ENCODE results near the gene ANKRD2.

The ANKRD2 gene

DNA sequence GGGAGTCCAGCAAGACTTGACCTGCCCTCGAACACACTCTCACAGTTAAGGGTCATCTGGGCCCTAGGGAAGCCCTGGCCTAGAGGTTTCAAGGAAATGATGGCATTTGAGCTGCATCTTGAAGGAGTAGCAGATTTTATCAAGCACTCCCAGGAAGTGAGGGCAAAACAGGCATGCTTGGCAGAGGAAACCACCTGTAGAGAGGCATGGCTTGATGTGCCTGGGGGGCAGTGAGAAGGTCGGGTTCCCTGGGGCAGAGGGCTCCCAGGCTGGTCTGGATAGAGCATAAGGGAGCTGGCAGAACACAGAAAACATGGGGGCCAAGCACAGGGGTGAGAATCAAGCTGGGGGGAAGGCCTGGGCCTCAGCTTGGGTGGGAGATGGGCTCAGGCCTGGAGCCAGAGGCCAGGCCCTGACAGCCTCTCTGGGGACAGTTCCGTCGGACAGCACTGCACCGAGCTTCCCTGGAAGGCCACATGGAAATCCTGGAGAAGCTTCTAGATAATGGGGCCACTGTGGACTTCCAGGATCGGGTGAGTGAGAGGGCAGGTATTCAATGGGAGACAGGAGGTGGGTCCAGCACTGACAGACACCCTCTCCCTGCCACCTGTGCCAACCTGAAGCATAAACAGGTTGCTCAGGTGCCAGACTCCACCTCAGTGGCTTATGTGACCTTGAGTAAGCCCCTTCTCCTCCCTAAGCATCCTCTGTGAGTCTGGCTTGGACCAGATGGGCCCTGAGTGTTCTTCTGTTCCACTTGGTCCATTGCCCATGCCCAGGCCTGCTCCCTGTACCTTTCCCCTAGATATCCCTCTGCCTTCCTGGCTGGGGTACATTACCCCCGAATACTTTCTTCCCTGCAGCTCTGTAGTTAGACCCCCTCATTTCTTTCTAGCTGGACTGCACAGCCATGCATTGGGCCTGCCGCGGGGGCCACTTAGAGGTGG lies 8.1 kb downstream of the ANKRD2 start:
- Histone ChIP-seq H3K9ac (ENCODE audit: low read depth in 1 of 2, low read length in 2 of 2) (no peak overlapping the region), H3K9me3 (ENCODE audit: control insufficient read depth in 2 of 2, low read length in 2 of 2) (no peaks in the 10 kb centered on the region), H3K4me1 (ENCODE audit: control insufficient read depth in 2 of 2, insufficient read depth in 2 of 2, low read length in 2 of 2) (no peaks in the 10 kb centered on the region), H3K4me3 (ENCODE audit: low read length in 2 of 2) (no peak overlapping the region), H3K36me3 (ENCODE audit: control insufficient read depth in 2 of 2, insufficient read depth in 2 of 2, low read length in 2 of 2) (no peaks in the 10 kb centered on the region), H3K27me3 (ENCODE audit: control insufficient read depth in 2 of 2, insufficient read depth in 2 of 2, low read length in 2 of 2) (no peaks in the 10 kb centered on the region), H3K27ac (ENCODE audit: low read depth in 2 of 2, low read length in 2 of 2) (no peak overlapping the region)

DNA sequence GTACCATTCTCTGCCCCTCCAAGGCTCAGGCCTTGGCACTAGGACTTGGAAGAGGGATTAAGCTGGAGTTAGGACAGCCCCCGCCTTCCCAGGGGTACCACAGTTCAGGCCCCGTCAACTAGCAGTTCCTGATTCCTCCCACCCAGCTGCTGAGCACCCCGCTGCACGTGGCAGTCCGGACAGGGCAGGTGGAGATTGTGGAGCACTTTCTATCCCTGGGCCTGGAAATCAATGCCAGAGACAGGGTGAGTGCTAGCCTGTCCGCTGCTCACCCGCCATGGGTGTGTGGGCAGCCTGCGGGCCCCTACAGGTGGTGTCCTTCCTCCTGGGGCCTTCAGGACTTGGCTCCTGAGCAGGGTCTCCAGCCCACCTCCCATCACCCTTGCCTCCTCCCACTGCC lies 9.6 kb downstream of the ANKRD2 start:
- Histone ChIP-seq H3K27me3 (ENCODE audit: control insufficient read depth in 2 of 2, insufficient read depth in 2 of 2, low read length in 2 of 2) (no peaks in the 10 kb centered on the region), H3K36me3 (ENCODE audit: control insufficient read depth in 2 of 2, insufficient read depth in 2 of 2, low read length in 2 of 2) (no peaks in the 10 kb centered on the region), H3K27ac (ENCODE audit: low read depth in 2 of 2, low read length in 2 of 2) (no peak overlapping the region), H3K4me1 (ENCODE audit: control insufficient read depth in 2 of 2, insufficient read depth in 2 of 2, low read length in 2 of 2) (no peaks in the 10 kb centered on the region), H3K9me3 (ENCODE audit: control insufficient read depth in 2 of 2, low read length in 2 of 2) (no peaks in the 10 kb centered on the region), H3K9ac (ENCODE audit: low read depth in 1 of 2, low read length in 2 of 2) (no peak overlapping the region), H3K4me3 (ENCODE audit: low read length in 2 of 2) (no peak overlapping the region)

DNA sequence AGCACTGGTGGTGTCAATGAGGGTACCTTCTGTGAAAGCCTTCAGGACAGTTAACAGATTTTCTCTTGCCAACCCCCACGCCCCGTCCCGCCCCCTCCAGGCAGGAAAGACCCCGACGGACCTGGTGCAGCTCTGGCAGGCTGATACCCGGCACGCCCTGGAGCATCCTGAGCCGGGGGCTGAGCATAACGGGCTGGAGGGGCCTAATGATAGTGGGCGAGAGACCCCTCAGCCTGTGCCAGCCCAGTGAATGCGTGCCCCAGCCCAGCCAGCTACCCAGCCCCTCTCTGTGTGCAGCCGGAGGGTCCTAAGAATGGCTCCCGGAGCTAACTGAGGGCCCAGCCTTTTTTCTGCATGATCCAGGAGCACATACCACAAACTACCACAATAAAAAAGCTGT lies 10.9 kb downstream of the ANKRD2 start:
- H3K9ac ChIP-seq (ENCODE audit: low read depth in 1 of 2, low read length in 2 of 2): no peak overlapping the region
- no peak overlapping the region for H3K27ac ChIP-seq (ENCODE audit: low read depth in 2 of 2, low read length in 2 of 2)
- H3K4me1 ChIP-seq (ENCODE audit: control insufficient read depth in 2 of 2, insufficient read depth in 2 of 2, low read length in 2 of 2): no peaks in the 10 kb centered on the region
- H3K36me3 ChIP-seq (ENCODE audit: control insufficient read depth in 2 of 2, insufficient read depth in 2 of 2, low read length in 2 of 2): no peaks in the 10 kb centered on the region
- H3K27me3 ChIP-seq (ENCODE audit: control insufficient read depth in 2 of 2, insufficient read depth in 2 of 2, low read length in 2 of 2): no peaks in the 10 kb centered on the region
- no peaks in the 10 kb centered on the region for H3K9me3 ChIP-seq (ENCODE audit: control insufficient read depth in 2 of 2, low read length in 2 of 2)
- no peak overlapping the region for H3K4me3 ChIP-seq (ENCODE audit: low read length in 2 of 2)

DNA sequence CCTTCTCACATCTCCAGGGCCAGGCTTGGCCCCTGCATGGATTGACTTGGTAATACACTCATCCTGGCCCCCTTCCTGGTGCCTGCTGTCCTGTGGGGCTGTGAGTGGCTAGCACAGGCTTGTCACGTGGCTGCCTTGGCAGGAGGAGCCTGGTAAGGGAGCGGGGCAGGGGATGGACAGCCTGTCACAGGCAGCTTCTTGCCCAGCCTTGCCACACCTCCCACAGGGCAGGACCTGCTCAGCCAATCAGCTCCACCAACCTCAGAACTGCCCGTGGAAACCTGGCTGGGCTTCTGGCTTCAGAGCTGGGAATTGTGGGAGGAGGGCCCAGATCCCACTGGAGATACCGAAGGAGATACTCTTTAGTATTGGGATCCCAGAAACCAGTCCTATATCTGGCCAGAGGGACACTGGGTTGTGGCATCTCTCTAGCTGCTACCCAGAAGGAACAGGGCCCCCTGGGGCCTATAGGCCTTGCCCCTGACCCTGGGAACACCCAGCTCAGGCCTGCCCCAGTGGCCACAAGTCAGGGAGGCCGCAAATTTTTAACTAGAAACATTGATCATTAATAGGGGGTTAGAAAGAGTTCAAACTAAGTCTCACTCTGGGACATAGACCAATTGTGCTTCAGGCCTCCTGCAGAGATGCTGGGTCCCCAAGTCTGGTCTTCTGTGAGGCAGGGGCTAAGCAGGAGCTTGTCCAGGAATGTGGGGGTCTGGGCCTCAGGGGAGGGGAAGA lies 11.7 kb downstream of the ANKRD2 start, which contains the start of gene HOGA1:
Gene HOGA1 (plus strand): TSS at position 330 of the 738 bp plus-strand sequence. CDS start 315 bp downstream, at position 645.
- Histone ChIP-seq H3K27ac (ENCODE audit: low read depth in 2 of 2, low read length in 2 of 2) (no peak within 1 kb of the TSS), H3K9ac (ENCODE audit: low read depth in 1 of 2, low read length in 2 of 2) (no peak within 1 kb of the TSS), H3K4me3 (ENCODE audit: low read length in 2 of 2) (no peak within 1 kb of the TSS), H3K36me3 (ENCODE audit: control insufficient read depth in 2 of 2, insufficient read depth in 2 of 2, low read length in 2 of 2) (no peaks in the 10 kb centered on the region), H3K9me3 (ENCODE audit: control insufficient read depth in 2 of 2, low read length in 2 of 2) (no peaks in the 10 kb centered on the region), H3K27me3 (ENCODE audit: control insufficient read depth in 2 of 2, insufficient read depth in 2 of 2, low read length in 2 of 2) (no peaks in the 10 kb centered on the region), H3K4me1 (ENCODE audit: control insufficient read depth in 2 of 2, insufficient read depth in 2 of 2, low read length in 2 of 2) (no peaks in the 10 kb centered on the region)

DNA sequence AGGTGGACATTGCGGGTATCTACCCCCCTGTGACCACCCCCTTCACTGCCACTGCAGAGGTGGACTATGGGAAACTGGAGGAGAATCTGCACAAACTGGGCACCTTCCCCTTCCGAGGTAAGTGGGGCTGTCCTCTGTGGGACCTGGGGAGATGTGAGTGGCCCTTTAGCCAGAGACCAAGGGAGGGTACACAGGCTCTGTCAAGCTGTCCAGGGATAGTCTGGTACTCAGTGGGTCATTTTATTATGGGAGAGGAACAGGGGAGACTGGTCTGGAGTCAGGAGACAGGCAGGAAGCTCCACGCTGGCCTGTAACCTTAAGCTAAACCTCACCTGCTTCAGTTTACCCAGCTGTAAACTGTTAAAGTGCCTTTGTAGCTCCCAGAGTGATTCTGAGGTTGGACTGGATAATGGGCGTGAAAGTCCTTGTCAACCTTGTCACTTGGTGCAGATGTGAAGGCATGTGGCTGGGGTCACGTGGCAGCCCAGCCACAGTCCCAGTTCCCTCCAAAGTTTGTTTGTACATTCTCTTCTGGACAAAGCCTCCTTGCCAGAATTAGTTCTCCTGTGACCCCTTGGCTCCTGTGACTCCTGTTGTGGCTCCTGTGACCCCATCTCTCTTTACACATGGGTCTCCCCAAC lies 12.3 kb downstream of the ANKRD2 start:
- H3K9me3 ChIP-seq (ENCODE audit: control insufficient read depth in 2 of 2, low read length in 2 of 2): no peaks in the 10 kb centered on the region
- no peaks in the 10 kb centered on the region for H3K36me3 ChIP-seq (ENCODE audit: control insufficient read depth in 2 of 2, insufficient read depth in 2 of 2, low read length in 2 of 2)
- no peaks in the 10 kb centered on the region for H3K27me3 ChIP-seq (ENCODE audit: control insufficient read depth in 2 of 2, insufficient read depth in 2 of 2, low read length in 2 of 2)
- H3K4me3 ChIP-seq (ENCODE audit: low read length in 2 of 2): no peak overlapping the region
- no peak overlapping the region for H3K27ac ChIP-seq (ENCODE audit: low read depth in 2 of 2, low read length in 2 of 2)
- H3K9ac ChIP-seq (ENCODE audit: low read depth in 1 of 2, low read length in 2 of 2): no peak overlapping the region
- H3K4me1 ChIP-seq (ENCODE audit: control insufficient read depth in 2 of 2, insufficient read depth in 2 of 2, low read length in 2 of 2): no peaks in the 10 kb centered on the region

DNA sequence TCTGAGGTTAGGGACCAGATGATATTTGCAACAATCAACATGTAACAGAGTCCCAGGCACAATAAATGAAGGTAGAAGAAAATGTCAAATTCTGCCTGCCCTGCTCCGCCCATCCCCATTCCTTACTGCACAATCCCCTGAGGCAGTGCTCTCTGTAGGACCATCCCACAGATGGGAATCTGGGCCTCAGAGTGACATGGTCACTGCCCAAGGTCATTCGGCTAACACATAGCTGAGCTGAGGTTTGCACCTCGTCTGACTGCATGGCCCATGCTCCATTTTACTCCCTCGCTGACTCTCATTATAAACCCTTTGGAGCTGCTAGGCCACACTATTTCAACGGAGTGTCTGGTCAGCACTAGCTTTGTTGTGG lies 12.8 kb downstream of the ANKRD2 start:
- Histone ChIP-seq H3K27ac (ENCODE audit: low read depth in 2 of 2, low read length in 2 of 2) (no peak overlapping the region), H3K27me3 (ENCODE audit: control insufficient read depth in 2 of 2, insufficient read depth in 2 of 2, low read length in 2 of 2) (no peaks in the 10 kb centered on the region)

DNA sequence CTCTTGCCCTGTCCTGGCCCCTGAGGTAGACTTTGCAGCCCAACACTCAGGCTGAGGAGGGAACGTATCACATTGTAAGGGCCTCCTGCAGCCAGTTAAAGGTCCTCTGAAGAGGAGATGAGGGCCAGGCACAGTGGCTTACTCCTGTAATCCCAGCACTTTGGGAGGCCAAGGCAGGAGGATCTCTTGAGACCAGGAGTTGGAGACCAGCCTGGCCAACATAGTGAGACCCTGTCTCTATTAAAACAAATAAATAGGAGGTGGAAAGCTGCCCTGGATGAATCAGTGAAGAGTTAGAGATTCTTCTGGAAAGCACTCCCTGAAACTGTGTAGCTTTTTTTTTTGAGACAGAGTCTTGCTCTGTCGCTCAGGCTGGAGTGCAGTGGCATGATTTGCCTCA lies 14.6 kb downstream of the ANKRD2 start:
- H3K9me3 ChIP-seq (ENCODE audit: control insufficient read depth in 2 of 2, low read length in 2 of 2): no peaks in the 10 kb centered on the region
- H3K4me1 ChIP-seq (ENCODE audit: control insufficient read depth in 2 of 2, insufficient read depth in 2 of 2, low read length in 2 of 2): no peaks in the 10 kb centered on the region
- H3K9ac ChIP-seq (ENCODE audit: low read depth in 1 of 2, low read length in 2 of 2): no peak overlapping the region
- no peaks in the 10 kb centered on the region for H3K36me3 ChIP-seq (ENCODE audit: control insufficient read depth in 2 of 2, insufficient read depth in 2 of 2, low read length in 2 of 2)
- no peak overlapping the region for H3K4me3 ChIP-seq (ENCODE audit: low read length in 2 of 2)
- H3K27ac ChIP-seq (ENCODE audit: low read depth in 2 of 2, low read length in 2 of 2): no peak overlapping the region
- H3K27me3 ChIP-seq (ENCODE audit: control insufficient read depth in 2 of 2, insufficient read depth in 2 of 2, low read length in 2 of 2): no peaks in the 10 kb centered on the region

More for the DNA sequence above, 12.8 kb downstream of the ANKRD2 start:
- Histone ChIP-seq H3K4me1 (ENCODE audit: control insufficient read depth in 2 of 2, insufficient read depth in 2 of 2, low read length in 2 of 2) (no peaks in the 10 kb centered on the region), H3K36me3 (ENCODE audit: control insufficient read depth in 2 of 2, insufficient read depth in 2 of 2, low read length in 2 of 2) (no peaks in the 10 kb centered on the region), H3K4me3 (ENCODE audit: low read length in 2 of 2) (no peak overlapping the region), H3K9me3 (ENCODE audit: control insufficient read depth in 2 of 2, low read length in 2 of 2) (no peaks in the 10 kb centered on the region), H3K9ac (ENCODE audit: low read depth in 1 of 2, low read length in 2 of 2) (no peak overlapping the region)

DNA sequence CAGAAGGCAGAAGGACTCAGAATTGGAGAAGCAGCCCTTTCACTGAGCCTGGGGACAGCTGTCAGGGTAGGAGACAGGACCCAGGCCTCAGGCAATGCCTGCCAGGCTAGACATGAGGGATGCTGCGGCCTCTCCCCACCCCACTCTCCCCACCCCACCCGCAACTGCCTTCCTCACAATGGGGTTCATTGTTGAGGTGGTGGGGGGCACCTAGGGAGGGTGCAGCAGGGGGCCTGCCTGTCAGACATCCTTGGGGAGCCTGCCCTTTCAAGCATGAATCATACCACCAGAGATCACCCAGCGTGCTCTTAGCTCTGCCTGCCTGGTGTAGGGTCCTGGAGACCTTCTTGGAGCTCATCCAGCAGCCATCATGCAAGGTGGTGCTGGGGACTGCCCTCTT lies 16.9 kb downstream of the ANKRD2 start, which contains the start of gene C10orf62:
Gene C10orf62 (plus strand): TSS at position 243 of the 400 bp plus-strand sequence. CDS start 177 bp downstream, outside the sequence.
- no peaks in the 10 kb centered on the region for H3K9me3 ChIP-seq (ENCODE audit: control insufficient read depth in 2 of 2, low read length in 2 of 2)
- H3K27ac ChIP-seq (ENCODE audit: low read depth in 2 of 2, low read length in 2 of 2): no peak within 1 kb of the TSS
- no peaks in the 10 kb centered on the region for H3K36me3 ChIP-seq (ENCODE audit: control insufficient read depth in 2 of 2, insufficient read depth in 2 of 2, low read length in 2 of 2)
- H3K27me3 ChIP-seq (ENCODE audit: control insufficient read depth in 2 of 2, insufficient read depth in 2 of 2, low read length in 2 of 2): no peaks in the 10 kb centered on the region
- no peak within 1 kb of the TSS for H3K9ac ChIP-seq (ENCODE audit: low read depth in 1 of 2, low read length in 2 of 2)
- no peaks in the 10 kb centered on the region for H3K4me1 ChIP-seq (ENCODE audit: control insufficient read depth in 2 of 2, insufficient read depth in 2 of 2, low read length in 2 of 2)
- H3K4me3 ChIP-seq (ENCODE audit: low read length in 2 of 2): no peak within 1 kb of the TSS

DNA sequence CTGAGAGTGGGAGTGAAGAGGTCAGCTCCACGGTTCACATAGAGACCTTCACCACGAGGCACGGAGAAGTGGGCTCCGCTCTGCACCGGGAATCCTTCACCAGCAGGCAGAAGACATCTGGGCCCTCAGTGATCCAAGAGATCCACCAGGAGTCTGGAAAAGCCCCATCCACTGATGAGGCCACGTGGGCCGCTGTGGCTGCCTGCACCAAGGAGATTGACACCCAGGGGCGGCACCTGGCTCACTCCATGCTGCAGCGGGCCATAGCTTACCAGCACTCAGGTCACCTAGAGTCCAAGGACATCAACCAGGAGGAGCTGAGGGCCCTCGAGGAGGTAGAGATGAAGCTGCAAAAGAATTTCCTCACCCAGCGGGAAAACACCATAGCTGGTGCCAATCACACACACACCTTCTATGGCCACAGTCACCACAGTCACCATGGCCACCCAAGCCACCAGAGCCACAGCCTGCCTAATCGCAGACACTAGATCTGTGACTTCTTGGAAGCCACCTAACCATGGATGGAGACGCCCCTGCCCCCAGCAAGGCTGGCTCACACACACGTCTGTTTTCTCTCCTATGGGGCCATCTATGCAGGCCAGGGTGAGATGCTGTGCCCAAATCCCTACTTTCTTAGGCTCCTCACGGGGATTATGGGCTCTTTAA lies 17.6 kb downstream of the ANKRD2 start:
- no peak overlapping the region for H3K27ac ChIP-seq (ENCODE audit: low read depth in 2 of 2, low read length in 2 of 2)
- no peak overlapping the region for H3K9ac ChIP-seq (ENCODE audit: low read depth in 1 of 2, low read length in 2 of 2)
- no peaks in the 10 kb centered on the region for H3K4me1 ChIP-seq (ENCODE audit: control insufficient read depth in 2 of 2, insufficient read depth in 2 of 2, low read length in 2 of 2)
- no peaks in the 10 kb centered on the region for H3K9me3 ChIP-seq (ENCODE audit: control insufficient read depth in 2 of 2, low read length in 2 of 2)
- H3K27me3 ChIP-seq (ENCODE audit: control insufficient read depth in 2 of 2, insufficient read depth in 2 of 2, low read length in 2 of 2): no peaks in the 10 kb centered on the region
- H3K36me3 ChIP-seq (ENCODE audit: control insufficient read depth in 2 of 2, insufficient read depth in 2 of 2, low read length in 2 of 2): no peaks in the 10 kb centered on the region
- H3K4me3 ChIP-seq (ENCODE audit: low read length in 2 of 2): no peak overlapping the region

Data from mucosa of rectum (tissue), 2 donors.